Vagina (tissue), 2 donors: ENCODE data around the gene E2F3. TPM values are rescaled to one million over a fixed set of nuclear protein-coding genes. Genes with fewer than 3 reads are reported as not detected.

Experiments used
- DNase-seq, 2 donors: peaks; one replicate each; pipeline ENCODE4 v3.0.0-alpha.2; 2017; ENCODE audit errors: extremely low spot score in 2 of 2
- H3K27ac ChIP-seq: fragments of 200-600 bp; sonication (generic); one replicate; pipeline ENCODE4 v1.5.1; 2019
- H3K27me3 ChIP-seq: fragments of 200-600 bp; sonication (generic); one replicate; pipeline ENCODE4 v1.5.1; 2019
- H3K36me3 ChIP-seq, 2 donors: fragments of 200-600 bp; sonication (generic); one replicate each; pipeline ENCODE4 v1.5.1; 2017 to 2019
- H3K4me1 ChIP-seq: fragments of 200-600 bp; sonication (generic); one replicate; pipeline ENCODE4 v1.5.1; 2019
- H3K4me3 ChIP-seq, 2 donors: fragments of 200-600 bp; sonication (generic); 1 replicate in 1 of 2; 2 replicates in 1 of 2; pipeline ENCODE4 v1.5.1; 2016 to 2019
- H3K9me3 ChIP-seq: fragments of 200-600 bp; sonication (generic); one replicate; pipeline ENCODE4 v1.5.1; 2019
- POLR2A ChIP-seq, 2 donors: fragments of 450-650 bp; IDR thresholded peaks; one replicate each; pipeline ENCODE4 v1.6.1; 2017; ENCODE audit warnings: antibody characterized with exemption in 2 of 2, mild to moderate bottlenecking in 2 of 2, moderate library complexity in 2 of 2
- POLR2AphosphoS5 ChIP-seq, 2 donors: sonication (generic); formaldehyde crosslinking; IDR thresholded peaks; one replicate each; pipeline ENCODE4 v1.9.0; 2017; ENCODE audit warnings: antibody characterized with exemption in 2 of 2, mild to moderate bottlenecking in 2 of 2, low read depth in 1 of 2; ENCODE audit not compliant: insufficient read depth in 1 of 2
- intact Hi-C: fragments of 100-400 bp; cut with DNase I; formaldehyde crosslinking; loops from one replicate; pipeline ENCODE4 v1.15.1; 2023
- total RNA-seq: library from RNA; depleted of rRNA; stranded (reverse); fragments of >200 nt; gene quantifications from one replicate; pipeline ENCODE4 v1.2.3, GENCODE V29; 2016
- TF ChIP-seq, protein P1 (sequence below), 3 experiments: fragments of 450-650 bp in 2 of 3; fragments of 200-600 bp in 1 of 3; sonication (generic) in 1 of 3; IDR thresholded peaks; one replicate each; pipeline ENCODE4 v1.5.1; 2017 to 2019; ENCODE audit warnings: antibody characterized with exemption in 3 of 3, mild to moderate bottlenecking in 2 of 3, moderate library complexity in 2 of 3

E2F3 gene
- total RNA-seq, 1 donor from 2014 or later, result 4.4 TPM

GRCh38 chr6:20402092-20402341 is 338 bp downstream of the E2F3 start:
- intact Hi-C loops, result loop anchor here (1.0 to 2.0 kb wide), 2 partner anchors 40 to 133 kb away; partner anchors contain the start of gene CDKAL1
- peak overlapping the region; percentile 90 for H3K4me3 ChIP-seq
- H3K36me3 ChIP-seq, result no peaks in the 10 kb centered on the region
- TF ChIP-seq, protein P1, sequence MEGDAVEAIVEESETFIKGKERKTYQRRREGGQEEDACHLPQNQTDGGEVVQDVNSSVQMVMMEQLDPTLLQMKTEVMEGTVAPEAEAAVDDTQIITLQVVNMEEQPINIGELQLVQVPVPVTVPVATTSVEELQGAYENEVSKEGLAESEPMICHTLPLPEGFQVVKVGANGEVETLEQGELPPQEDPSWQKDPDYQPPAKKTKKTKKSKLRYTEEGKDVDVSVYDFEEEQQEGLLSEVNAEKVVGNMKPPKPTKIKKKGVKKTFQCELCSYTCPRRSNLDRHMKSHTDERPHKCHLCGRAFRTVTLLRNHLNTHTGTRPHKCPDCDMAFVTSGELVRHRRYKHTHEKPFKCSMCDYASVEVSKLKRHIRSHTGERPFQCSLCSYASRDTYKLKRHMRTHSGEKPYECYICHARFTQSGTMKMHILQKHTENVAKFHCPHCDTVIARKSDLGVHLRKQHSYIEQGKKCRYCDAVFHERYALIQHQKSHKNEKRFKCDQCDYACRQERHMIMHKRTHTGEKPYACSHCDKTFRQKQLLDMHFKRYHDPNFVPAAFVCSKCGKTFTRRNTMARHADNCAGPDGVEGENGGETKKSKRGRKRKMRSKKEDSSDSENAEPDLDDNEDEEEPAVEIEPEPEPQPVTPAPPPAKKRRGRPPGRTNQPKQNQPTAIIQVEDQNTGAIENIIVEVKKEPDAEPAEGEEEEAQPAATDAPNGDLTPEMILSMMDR (IDR thresholded peaks at IDR 0.05), result no peak
- TF ChIP-seq POLR2AphosphoS5 (IDR thresholded peaks at IDR 0.05; ENCODE audit: insufficient read depth in 1 of 2, low read depth in 1 of 2), result no peak
- TF ChIP-seq POLR2A (IDR thresholded peaks at IDR 0.05), result no peak
- H3K27me3 ChIP-seq, result no peaks in the 10 kb centered on the region
- peak overlapping the region; percentile 88 for H3K27ac ChIP-seq
- H3K4me1 ChIP-seq, result peaks cover 12% of the 10 kb centered on the region
- H3K9me3 ChIP-seq, result no peaks in the 10 kb centered on the region
- DNase-seq, result no peak

- intact Hi-C loops, result loop anchor here (1.0 to 2.0 kb wide), 2 partner anchors 40 to 132 kb away; partner anchors contain the start of gene CDKAL1
- no peaks in the 10 kb centered on the region for H3K27me3 ChIP-seq
- no peak for DNase-seq
- peak overlapping the region; percentile 88 for H3K27ac ChIP-seq
- no peak for TF ChIP-seq POLR2AphosphoS5 (IDR thresholded peaks at IDR 0.05; ENCODE audit: insufficient read depth in 1 of 2, low read depth in 1 of 2)
- no peaks in the 10 kb centered on the region for H3K36me3 ChIP-seq
- H3K9me3 ChIP-seq, result no peaks in the 10 kb centered on the region
- peaks cover 12% of the 10 kb centered on the region for H3K4me1 ChIP-seq
- peak overlapping the region; percentile 90 for H3K4me3 ChIP-seq
These were observed 827 bp downstream of the E2F3 start for GRCh38 chr6:20402342-20403069.

DNA sequence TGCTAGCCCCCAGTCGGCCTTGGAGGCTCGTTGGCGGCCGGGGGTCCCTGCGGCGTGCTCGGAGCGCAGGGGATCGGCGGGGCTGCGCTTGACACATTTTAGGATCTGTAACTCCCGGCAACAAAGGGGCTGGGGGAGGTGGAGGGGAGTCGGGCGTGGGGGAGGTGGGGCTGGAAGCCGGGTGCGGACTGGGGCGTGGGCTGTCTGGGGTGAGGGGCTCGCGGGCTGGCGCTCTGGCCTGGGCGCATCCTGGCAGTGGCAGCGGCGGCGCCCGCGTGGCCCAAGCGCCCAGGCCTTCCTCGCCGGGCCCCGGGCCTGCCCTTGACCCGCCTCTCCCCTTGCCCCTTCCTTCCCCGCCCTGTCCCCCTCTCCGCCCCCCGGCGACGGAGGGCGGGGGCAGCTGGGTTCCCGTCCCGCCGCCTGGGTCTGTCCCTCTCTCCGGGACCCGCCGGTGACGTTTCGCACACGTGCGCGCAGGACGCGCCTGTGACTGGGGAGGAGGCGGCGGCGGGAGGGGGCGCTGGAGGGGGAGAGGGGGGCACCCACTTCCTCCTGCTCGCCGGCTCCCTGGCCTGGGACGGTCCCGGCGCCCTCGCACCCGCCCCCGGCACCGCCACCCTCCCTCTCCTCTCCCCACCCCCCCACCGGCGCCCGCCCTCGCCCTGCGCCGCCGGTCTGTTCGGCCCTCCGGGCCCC is 1.5 kb downstream of the E2F3 start:
- no peak for DNase-seq
- Histone ChIP-seq H3K4me3 (peak overlapping the region; percentile 90), H3K9me3 (no peaks in the 10 kb centered on the region), H3K36me3 (no peaks in the 10 kb centered on the region), H3K4me1 (peaks cover 12% of the 10 kb centered on the region), H3K27me3 (no peaks in the 10 kb centered on the region), H3K27ac (peak overlapping the region; percentile 88)
- intact Hi-C loops, result loop anchor here (2.0 kb wide), 1 partner anchor 132 kb away; the partner anchor contains the start of gene CDKAL1
- TF ChIP-seq POLR2AphosphoS5 (IDR thresholded peaks at IDR 0.05; ENCODE audit: insufficient read depth in 1 of 2, low read depth in 1 of 2) (peak in 1 of 2 donors; percentile 49), POLR2A (IDR thresholded peaks at IDR 0.05) (no peak)
- TF ChIP-seq, protein P1 (IDR thresholded peaks at IDR 0.05), result no peak

GRCh38 chr6:20403766-20404640 is 2.3 kb downstream of the E2F3 start:
- Histone ChIP-seq H3K4me1 (peaks cover 12% of the 10 kb centered on the region), H3K4me3 (peak overlapping the region; percentile 90), H3K27me3 (no peaks in the 10 kb centered on the region), H3K27ac (peak overlapping the region; percentile 88), H3K9me3 (no peaks in the 10 kb centered on the region), H3K36me3 (no peaks in the 10 kb centered on the region)
- TF ChIP-seq, protein P1 (IDR thresholded peaks at IDR 0.05), result no peak
- TF ChIP-seq POLR2A (IDR thresholded peaks at IDR 0.05) (no peak), POLR2AphosphoS5 (IDR thresholded peaks at IDR 0.05; ENCODE audit: insufficient read depth in 1 of 2, low read depth in 1 of 2) (no peak)
- DNase-seq, result no peak
- intact Hi-C loops, result loop anchor here (2.0 kb wide), 1 partner anchor 131 kb away; the partner anchor contains the start of gene CDKAL1

DNA sequence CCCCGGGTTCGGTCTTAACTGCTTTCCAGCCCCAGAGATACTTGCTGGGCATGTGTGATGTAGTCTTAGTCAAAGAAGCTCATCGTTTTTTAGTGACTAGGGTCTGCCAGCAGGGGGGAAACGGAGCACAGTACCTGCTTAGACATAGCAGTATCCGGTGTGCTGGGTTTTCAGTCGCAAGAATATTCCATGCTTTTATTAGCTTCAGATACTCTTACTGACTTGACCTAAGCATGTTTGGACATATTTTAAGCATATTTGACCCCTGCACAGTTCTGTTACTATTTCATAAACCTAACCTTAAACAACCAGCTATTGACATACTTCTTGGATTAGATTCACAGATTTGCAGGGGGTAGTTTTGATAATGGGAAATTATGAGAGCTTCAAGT is 3.0 kb downstream of the E2F3 start:
- TF ChIP-seq, protein P1 (IDR thresholded peaks at IDR 0.05), result peak in 1 of 3 experiments; percentile 10
- TF ChIP-seq POLR2AphosphoS5 (IDR thresholded peaks at IDR 0.05; ENCODE audit: insufficient read depth in 1 of 2, low read depth in 1 of 2), result no peak
- Histone ChIP-seq H3K27me3 (no peaks in the 10 kb centered on the region), H3K9me3 (no peaks in the 10 kb centered on the region), H3K36me3 (no peaks in the 10 kb centered on the region), H3K27ac (peak overlapping the region; percentile 88), H3K4me1 (peaks cover 12% of the 10 kb centered on the region), H3K4me3 (peak overlapping the region; percentile 90)
- intact Hi-C loops, result no loop called here
- DNase-seq, result no peak
